GM19463 (cell line): Measurements from ENCODE around the gene ITGAE.

Experiments
- ATAC-seq: cut with Tn5 transposase; IDR thresholded peaks from one replicate; pipeline ENCODE4 v1.9.1; 2021; ENCODE audit warnings: mild to moderate bottlenecking, moderate library complexity; ENCODE audit not compliant: unreplicated experiment

The ITGAE gene

DNA sequence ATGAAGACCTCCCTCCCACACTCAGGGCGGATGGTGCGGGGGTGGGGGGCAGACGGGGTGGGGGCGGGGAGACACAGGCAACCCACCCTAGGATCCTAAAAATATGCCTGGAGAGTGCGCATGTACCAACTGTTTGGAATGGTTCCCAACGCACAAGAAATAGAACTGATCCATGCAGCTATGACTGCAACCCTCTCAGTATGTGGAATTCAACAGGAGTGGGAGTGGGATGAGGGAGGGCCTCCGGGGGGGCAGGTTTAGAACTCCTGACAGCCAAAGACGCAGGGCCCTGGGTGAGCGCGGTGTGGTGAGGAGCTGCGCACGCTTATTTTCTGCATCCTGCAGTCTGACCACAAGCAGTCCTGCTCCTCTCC lies 103.9 kb downstream of the ITGAE start:
- ATAC-seq = no peak

DNA sequence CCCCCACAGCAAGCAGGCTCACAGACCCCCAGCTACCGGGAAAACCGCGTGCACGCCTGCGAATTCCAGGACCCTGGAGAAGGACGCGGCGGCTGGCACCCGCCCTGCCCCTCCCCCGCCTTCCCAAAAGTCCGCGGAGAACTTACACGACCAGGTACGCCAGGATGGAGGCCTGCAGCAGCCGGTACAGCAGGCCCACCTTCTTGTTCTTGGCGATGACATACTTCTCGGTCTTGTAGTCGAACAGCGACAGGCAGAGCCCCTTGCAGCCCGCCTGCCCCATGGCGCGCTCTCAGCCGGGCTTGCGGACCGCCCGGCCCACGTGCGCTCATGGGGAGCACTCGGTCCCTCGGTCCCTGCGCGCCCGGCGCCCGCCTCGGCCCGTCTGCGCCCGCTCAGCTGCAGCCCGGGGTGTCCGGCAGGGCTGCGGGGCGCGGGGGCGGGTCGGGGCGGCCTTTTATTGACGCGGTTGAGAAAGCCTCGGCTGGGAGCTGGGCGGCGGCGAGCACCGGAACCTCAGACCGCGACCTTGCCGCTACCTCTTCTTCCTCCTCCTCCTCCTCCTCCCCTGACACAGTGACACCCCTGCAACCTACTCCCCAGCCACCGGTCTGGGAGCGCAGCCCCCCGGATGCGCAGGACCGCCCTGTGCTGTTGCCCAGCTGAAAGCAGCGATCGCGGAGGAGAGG lies 105.1 kb downstream of the ITGAE start, which contains the start of gene P2RX5:
Gene P2RX5 (minus strand): TSS at position 433 of the 689 bp plus-strand sequence. CDS start 150 bp downstream, at position 283.
- no peak for ATAC-seq

DNA sequence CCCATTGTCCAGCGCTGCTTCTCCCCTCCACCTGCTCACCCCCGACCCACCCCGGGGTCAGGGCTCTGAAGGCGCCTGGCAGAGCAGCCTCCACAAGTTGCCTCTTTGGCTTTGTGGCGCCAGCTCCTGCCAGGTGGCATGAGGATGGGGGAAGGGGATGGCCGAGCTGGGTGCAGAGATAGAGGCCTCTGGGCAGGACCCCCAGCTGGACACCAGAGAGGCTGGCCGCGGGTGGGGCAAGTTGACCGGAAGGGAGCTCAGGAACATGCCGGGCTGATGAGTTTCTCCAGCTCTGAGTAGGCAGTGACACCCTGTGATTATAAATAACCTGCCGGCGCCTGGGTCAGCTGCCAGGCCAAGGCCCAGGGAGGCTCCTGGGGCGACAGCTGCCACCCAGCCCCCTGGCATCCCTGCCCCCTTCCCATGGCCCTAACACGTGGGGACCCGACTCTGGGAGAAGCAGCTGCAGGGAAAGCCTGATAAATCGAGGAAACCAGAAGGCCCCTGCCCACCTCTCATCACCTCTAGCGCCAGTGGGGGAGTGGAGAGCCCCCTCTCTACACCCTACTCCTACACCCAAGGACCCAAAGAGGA lies 105.8 kb downstream of the ITGAE start:
- ATAC-seq = no peak

DNA sequence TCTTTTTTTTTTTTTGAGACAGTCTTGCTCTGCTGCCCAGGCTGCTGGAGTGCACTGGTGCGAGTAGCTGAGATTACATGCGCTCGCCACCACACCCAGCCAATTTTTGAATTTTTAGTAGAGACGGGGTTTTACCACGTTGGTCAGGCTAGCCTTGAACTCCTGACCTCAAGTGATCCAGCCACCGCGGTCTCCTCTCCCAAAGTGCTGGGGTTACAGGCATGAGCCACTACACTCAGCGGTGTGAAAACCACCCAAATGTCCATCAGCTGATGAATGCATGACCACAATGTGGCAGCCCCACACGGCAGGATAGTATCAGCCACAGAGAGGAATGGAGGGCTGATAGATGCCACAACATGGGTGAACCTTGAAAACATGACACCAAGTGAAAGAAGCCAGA lies 107.2 kb downstream of the ITGAE start:
- ATAC-seq = peak; percentile 74

DNA sequence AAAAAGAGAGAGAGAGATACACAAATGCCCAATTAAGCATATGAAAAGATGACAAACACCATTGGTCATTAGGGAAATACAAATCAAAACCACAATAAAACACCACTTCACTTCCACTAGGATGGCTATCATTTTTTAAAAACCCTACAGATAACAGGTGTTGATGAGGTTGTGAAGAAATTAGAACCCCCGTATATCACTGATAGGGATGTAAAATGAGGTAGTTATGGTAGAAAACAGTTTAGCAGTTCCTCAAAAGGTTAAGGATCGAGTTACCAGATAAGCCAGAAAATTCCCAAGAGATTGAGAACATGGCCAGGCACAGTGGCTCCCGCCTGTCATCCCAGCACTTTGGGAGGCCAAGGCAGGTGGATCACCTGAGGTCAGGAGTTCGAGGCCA lies 107.8 kb downstream of the ITGAE start:
- ATAC-seq = no peak

DNA sequence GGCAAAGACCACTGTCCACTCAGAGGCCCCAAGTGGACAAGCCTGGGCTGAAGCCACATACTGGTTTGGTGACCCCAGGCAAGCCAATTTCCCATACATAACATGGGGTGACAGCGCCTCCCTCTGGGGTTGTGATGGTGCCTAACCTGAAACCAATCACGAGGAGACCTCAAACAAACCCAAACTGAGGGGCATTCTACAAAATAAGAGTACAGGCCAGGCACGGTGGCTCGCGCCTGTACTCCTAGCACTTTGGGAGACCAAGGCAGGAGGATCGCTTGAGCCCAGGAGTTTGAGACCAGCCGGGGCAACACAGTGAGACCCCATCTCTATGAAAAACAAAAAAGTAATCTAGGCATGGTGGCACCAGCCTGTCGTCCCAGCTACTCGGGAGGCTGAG lies 108.6 kb downstream of the ITGAE start:
- ATAC-seq = no peak

DNA sequence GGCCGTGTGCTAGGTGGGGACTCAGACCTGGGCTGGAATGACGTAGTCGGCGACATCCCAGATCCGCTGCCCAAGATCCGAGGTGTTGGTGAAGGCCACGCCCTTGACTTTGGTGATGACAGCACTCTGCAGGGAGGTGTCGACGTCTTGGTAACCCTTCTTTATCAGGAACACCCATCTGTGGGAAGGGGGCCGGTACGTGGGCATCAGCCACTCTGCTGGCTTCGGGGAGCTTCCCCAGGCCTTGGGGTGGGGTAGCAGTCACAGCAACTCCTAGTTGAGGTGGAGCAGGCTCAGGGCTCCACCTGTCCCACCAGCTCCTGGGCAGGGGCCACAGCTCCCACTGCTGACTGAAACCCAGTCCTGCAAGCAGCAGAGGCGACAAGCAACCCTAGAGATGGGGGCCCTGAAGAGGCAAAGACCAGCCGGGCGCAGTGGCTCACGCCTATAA lies 109.3 kb downstream of the ITGAE start:
- ATAC-seq = no peak

DNA sequence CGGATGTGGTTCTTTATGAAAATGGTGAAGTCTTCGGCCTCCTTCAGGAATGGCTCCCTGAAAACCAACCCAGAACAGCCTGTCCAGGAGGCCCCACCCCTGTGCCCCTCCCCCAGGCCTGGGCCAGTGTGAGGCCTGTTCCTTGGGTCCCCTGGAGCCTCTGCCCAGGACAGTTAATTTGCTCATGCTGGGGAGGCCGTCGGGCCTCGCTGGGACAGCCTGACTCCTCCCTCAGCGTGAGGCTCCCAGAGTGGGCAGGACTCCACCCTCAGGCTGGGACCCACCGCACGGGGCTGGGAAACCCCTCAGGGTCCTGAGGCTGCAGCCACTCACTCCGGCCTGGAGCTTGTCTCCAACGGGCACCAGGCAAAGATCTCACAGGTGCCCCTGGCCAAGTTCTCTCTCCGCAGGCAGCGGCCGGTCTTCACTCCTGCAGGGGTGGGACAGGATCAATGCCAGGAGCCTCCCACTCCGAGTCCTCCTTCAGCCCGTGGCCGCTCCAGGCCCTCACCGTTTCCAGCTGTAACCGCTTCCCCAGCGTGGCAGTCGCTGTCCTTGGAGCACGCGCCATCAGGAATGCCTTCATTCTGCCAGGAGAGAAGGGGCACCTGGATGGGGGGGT lies 110.8 kb downstream of the ITGAE start:
- no peak for ATAC-seq

DNA sequence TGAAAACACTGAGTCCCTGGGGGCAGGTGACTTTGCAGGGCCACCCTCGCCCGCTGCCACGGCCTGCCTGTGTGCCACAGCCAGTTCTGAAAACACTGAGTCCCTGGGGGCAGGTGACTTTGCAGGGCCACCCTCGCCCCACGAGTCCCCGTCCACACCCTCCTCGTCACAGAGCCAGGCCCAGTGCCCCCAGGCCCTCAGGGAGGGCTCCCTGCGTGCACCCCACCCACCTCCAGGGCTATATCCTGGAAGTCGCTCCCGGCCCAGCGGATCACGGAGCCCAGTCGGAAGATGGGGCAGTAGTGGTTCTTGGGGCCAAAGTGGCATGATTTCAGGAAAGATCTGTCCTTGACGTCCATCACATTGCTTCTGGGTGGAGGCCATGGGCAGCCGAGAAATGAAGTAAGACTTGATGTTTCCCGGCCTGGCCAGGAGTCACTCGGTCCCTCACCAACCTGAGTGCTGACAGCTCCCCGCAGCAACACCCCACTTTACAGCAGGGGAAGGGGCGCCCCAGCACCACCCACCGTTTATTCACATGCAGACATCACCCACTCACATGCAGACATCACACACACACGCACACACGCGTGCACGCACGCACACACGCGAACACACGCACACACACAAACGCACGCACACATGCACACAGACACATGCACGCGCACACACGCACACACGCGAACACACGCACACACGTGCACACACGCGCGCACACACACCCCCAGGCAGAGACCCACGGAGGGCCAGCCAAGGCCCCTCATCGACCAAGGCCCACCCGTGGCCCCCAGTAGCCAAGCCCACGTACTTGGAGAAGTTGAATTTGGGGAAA lies 111.5 kb downstream of the ITGAE start:
- no peak for ATAC-seq

DNA sequence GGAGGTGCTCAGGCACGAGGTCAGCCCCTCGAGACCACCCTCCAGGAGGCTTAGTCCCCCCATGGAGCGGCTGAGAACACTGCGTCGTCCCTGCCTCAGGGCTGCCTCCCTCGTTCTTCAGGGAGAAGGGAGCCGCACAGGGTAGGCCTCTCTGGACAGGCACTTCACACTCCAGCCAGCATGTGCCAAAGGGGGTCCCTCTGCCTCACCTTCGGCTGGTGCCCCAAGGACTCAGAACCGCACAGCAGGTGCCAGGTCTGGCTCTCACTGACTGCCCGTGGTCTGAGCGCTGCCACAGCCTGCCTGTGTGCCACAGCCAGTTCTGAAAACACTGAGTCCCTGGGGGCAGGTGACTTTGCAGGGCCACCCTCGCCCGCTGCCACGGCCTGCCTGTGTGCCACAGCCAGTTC lies 112.1 kb downstream of the ITGAE start:
- no peak for ATAC-seq

DNA sequence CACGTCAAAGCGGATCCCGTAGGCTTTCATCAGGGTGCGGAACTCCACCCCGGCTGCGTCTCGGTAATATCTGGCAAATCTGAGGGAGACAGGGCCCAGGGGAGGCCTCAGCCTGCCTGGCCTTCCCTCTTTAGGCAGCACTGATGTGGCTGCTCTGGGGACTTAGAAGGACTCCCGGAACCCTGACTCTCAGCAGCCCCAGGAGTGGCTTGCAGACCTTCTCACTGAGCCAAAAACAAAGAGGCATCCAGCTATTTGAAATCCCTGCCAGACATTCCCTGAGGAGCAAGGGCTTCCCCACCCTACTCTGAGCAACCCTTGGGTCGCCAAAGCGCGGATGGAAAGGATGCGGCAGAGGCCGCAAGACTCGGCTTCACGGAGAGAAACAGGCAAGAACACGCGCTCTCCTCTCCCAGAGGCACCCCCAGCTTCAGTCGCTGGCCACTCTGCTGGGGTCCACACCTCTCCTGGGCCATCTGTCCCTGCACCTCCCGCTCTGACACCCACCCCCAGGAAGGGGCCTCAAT lies 112.9 kb downstream of the ITGAE start:
- ATAC-seq = no peak

DNA sequence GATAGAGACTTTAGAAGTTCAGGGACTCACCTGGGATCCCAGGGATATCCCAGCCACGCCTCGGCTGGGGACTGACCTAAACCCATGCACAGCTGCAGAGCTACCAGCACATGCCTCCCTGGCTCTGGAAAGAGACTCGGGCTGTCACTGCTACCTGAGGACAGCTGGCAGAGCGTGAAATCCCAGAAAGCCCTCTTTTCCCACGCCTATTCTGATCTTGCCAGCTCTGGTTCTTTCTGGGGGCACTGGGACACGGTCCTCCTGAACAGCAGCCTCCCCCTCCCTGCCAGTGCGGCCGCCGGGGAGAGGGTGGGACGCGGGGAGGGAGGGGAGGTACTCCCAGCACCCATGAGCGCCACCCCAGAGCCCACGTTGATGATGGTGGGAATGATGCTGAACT lies 115.8 kb downstream of the ITGAE start:
- ATAC-seq = no peak

DNA sequence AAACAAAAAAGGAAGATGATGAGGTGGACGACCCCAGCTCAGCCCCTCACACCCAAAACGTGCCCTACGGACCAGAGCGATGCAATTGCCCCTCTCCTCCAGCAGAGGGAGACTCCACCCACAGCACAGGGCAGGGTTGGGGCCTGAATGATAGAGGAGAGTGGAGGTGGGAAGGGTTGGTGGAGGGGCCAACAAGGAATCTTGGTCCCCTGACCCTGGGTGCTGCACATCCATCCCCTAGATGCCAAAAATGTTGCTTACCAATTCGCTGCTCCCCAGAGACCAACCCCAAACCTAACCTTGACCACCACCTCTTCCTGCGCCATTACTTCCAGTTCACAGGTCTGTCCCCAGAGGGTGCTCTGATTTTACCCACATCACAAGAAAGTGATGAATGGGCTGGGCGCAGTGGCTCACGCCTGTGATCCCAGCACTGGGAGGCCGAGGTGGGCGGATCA lies 117.9 kb downstream of the ITGAE start:
- ATAC-seq = no peak

DNA sequence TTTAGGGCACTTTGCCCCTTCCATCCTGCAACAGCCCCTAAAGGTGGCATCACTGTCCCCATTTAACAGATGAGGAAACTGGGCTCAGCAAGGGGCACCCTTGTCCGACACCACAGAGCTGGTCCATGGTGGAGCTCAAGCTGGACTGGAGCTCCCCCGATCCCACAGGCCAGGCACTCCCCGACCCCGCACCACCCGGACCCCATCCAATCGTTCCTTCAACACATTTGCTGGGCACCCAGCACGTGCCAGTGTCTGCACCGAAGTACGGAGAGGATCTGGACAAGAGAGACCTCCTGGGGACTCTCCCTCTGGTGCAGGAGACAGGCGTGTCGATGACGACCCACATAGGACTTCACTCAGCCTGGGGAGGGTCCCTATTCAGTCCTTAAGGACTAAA lies 119.0 kb downstream of the ITGAE start:
- ATAC-seq = no peak

DNA sequence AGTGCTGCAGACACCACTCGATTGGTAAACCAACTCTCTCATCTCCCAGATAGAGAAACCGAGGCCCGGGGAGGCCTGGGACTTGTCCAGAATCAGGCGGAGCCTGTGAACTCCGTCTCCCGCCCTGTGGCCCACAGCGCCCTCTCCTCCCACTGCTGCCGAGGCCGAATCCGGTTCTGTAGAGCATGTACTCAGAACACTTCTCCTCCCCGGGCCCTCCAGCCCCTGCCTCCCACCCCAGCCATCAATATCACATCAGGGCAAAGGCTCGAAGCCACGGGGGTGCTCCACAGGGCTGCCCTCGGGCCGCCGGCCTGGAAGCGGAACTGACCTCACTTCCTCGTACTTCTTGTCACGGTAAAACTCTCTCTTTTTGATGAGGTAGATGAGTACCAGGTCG lies 119.4 kb downstream of the ITGAE start:
- ATAC-seq = no peak

DNA sequence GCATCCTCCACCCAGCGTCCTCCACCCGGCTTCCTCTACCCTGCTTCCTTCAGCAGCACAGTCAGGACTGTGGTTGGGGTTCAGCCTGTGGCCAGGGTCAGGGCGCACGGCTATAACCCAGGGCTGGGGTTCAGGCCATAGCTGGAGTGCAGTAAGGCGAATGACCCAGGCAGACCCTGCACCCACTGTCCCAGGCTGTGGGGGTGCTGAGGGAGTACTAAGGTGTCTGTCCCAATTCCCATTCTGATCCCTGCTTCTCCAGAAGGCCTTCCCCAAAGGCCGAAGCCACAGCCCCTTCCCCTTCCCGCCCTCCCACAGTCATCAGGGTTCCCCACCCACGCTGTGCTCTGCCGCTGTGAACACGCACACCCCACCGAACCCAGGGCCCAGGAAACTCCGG lies 119.9 kb downstream of the ITGAE start:
- ATAC-seq = no peak

DNA sequence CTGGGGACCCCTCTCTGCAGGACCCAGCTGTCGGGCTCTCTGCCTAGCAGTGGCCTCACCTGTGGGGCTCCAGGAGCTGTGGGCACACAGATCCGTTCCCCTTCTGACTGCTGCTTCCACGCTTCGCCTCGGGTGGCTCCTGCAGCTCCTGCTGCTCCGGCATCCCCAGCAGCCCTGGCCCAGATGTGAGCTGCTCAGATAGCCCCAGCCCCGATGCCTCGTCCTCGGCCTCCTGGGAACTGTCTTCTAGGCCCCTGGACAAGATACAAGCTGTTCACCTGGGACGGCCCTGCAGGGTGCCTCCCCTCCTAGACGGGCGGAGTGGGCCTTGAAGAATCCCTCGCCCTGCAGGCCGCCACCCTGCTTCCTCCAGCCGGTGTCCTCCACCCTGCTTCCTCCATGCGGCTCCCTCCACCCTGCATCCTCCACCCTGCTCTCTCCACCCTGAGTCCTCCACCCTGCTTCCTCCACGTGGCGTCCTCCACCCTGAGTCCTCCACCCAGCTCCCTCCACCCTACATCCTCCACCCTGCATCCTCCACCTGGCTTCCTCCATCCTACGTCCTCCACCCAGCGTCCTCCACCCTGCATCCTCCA lies 121.4 kb downstream of the ITGAE start:
- ATAC-seq = no peak

DNA sequence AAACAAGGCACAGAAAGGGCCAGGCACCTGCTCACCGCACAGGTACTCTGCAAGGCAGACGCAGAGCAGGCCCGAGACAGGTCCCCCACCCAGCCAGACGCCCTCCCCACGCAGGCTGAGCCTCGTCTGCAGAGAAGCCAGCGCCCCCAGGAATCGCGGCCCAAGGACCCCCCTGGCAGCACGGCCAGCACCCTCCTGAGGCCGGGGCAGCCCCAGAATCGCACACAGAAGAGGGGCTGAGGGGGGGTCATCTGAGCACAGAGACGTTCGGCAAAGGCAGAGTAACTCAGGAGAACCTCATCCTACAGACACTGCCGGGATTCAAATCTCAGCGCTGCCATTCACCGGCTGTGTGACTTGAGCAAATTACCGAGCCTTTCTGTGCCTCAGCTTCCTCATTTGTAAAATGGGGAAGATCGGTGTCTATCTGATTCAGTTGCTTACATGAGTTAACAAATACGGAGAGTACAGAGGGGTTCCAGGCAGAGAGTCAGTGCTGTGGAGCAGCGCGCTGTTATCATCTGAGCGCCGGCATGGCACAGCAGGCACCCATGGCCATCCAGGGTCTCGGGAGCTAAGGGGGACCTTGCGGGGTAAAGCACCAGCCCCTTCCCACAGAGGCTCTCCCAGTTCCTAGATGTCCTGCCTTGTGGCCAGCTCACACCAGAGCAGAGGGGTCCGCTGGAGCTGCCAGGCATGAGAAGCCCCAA lies 122.0 kb downstream of the ITGAE start:
- no peak for ATAC-seq

DNA sequence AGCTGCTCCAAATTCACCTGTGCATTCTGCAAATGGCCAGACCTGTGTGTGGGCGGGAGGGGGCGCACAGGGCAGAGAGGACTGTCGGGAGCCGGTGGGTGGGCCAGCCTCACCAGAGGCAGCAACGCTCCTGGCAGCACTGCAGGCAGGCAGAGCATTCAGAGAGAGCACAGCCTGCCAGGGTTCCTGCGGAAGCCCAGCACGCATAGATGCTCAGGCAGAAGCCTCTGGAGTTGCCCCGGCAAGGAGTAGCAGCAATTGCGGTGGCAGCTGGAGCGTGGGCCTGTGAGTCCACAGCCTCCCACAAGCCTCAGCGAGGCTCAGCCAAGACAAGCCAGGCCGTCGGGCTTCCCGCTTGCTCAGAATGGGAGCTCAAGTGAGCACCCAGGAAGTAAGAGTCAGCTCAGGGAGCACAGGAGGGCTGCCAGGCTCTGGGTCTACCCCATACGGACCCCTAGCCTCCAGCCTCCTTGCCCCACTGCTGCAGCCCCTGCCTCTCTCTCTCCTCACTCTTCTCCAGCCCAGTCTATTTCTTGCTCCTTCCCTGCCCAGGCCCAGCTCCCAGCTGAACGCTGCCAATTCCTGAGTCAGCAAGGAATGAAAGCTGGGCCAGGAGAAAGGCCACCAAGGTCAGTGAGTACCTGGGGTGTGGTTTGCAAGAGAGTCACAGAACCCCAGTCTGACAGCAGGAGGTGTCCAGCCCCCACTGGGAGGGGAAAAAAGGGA lies 122.7 kb downstream of the ITGAE start:
- no peak for ATAC-seq
